Measurements from ENCODE around the gene IGF2BP2.
"Not testable (repeated sequence)": the region's sequence is repeated elsewhere in the genome, so short reads cannot be mapped to it uniquely, and the experiment has no call there.

The IGF2BP2 gene

GRCh38 chr3:185856652-185857051 is 31.8 kb upstream of the IGF2BP2 start:
- no peak overlapping the region for H3K4me3 ChIP-seq (ENCODE audit: low read length in 2 of 2)
- no peak overlapping the region for H3K27ac ChIP-seq (ENCODE audit: low read length)
- H3K4me1 ChIP-seq (ENCODE audit: control insufficient read depth, insufficient read depth, low read length), result no peaks in the 10 kb centered on the region
- H3K9ac ChIP-seq (ENCODE audit: low read length in 2 of 2), result no peak overlapping the region
- H3K36me3 ChIP-seq (ENCODE audit: control insufficient read depth in 2 of 2, insufficient read depth in 2 of 2, low read length in 2 of 2), result no peaks in the 10 kb centered on the region
- H3K9me3 ChIP-seq (ENCODE audit: control insufficient read depth in 2 of 2, low read length in 2 of 2), result peaks cover 0 to 5% of the 10 kb centered on the region in 2 donors
- no peaks in the 10 kb centered on the region for H3K27me3 ChIP-seq (ENCODE audit: control insufficient read depth in 1 of 2, insufficient read depth in 2 of 2, low read length in 2 of 2)

GRCh38 chr3:185853771-185854170 is 28.9 kb upstream of the IGF2BP2 start:
- H3K9ac ChIP-seq (ENCODE audit: low read length in 2 of 2); H3K36me3 ChIP-seq (ENCODE audit: control insufficient read depth in 2 of 2, insufficient read depth in 2 of 2, low read length in 2 of 2); H3K27me3 ChIP-seq (ENCODE audit: control insufficient read depth in 1 of 2, insufficient read depth in 2 of 2, low read length in 2 of 2); H3K27ac ChIP-seq (ENCODE audit: low read length); H3K4me1 ChIP-seq (ENCODE audit: control insufficient read depth, insufficient read depth, low read length); H3K4me3 ChIP-seq (ENCODE audit: low read length in 2 of 2); H3K9me3 ChIP-seq (ENCODE audit: control insufficient read depth in 2 of 2, low read length in 2 of 2): not testable (repeated sequence)

DNA sequence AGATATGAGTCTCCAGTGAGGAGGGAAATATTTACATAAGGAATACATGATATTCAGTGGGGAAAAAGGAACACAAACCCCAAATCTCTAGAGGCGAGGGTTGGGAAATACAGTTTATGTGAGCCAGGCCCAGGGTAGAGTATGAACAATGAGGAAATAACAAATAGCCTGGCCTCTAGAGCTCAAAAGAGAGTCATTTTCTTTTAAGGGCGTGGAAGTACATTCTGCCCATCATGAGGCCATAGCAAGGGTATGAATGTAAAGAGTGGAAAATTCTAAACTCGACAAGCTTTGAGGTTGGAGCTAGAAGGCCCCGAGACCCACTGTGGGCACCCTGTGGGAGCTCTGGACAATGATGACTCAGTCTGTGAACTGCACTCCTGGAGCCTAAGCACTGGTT is 27.8 kb upstream of the IGF2BP2 start:
- no peaks in the 10 kb centered on the region for H3K36me3 ChIP-seq (ENCODE audit: control insufficient read depth in 2 of 2, insufficient read depth in 2 of 2, low read length in 2 of 2)
- peaks cover 0 to 5% of the 10 kb centered on the region in 2 donors for H3K9me3 ChIP-seq (ENCODE audit: control insufficient read depth in 2 of 2, low read length in 2 of 2)
- H3K27ac ChIP-seq (ENCODE audit: low read length), result no peak overlapping the region
- no peak overlapping the region for H3K9ac ChIP-seq (ENCODE audit: low read length in 2 of 2)
- no peak overlapping the region for H3K4me3 ChIP-seq (ENCODE audit: low read length in 2 of 2)
- H3K4me1 ChIP-seq (ENCODE audit: control insufficient read depth, insufficient read depth, low read length), result no peaks in the 10 kb centered on the region
- H3K27me3 ChIP-seq (ENCODE audit: control insufficient read depth in 1 of 2, insufficient read depth in 2 of 2, low read length in 2 of 2), result no peaks in the 10 kb centered on the region

DNA sequence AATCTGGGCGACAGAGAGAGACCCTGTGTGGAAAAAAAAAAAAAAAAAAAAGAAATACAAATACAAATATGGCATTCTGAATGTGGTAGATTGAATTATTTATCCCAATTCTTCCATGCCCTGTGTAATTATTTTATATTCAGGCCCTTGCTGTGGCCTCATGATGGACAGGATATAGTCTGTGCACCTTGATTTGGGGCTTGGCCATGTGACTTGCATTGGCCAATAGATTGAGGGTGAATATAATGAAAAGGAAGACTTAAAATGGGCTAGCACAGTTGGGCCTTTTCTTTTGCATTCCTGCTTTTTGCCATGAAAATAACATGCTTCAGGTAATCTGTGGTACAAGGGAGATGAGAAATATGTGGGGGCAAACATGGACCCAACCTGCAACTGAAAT is 27.1 kb upstream of the IGF2BP2 start:
- H3K9me3 ChIP-seq (ENCODE audit: control insufficient read depth in 2 of 2, low read length in 2 of 2), result peaks cover 0 to 5% of the 10 kb centered on the region in 2 donors
- H3K9ac ChIP-seq (ENCODE audit: low read length in 2 of 2), result no peak overlapping the region
- H3K27ac ChIP-seq (ENCODE audit: low read length), result no peak overlapping the region
- no peak overlapping the region for H3K4me3 ChIP-seq (ENCODE audit: low read length in 2 of 2)
- H3K4me1 ChIP-seq (ENCODE audit: control insufficient read depth, insufficient read depth, low read length), result no peaks in the 10 kb centered on the region
- no peaks in the 10 kb centered on the region for H3K36me3 ChIP-seq (ENCODE audit: control insufficient read depth in 2 of 2, insufficient read depth in 2 of 2, low read length in 2 of 2)
- H3K27me3 ChIP-seq (ENCODE audit: control insufficient read depth in 1 of 2, insufficient read depth in 2 of 2, low read length in 2 of 2), result no peaks in the 10 kb centered on the region

DNA sequence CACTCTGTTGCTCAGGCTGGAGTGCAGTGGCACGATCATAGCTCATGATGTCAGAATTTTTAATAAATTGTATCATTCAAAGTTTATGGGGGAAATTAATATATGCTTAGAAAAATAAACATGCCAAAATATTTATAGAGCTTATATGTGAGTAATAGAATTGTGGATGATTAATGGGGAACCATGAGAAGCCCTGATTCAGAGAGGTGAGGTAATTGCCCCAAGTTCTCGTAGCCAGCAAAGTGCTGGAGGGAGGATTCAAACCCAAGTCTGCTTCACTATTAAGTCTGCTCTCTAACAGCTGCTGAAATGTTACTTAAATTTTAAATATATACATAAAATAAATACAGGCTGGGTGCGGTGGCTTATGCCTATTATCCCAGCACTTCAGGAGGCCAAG is 26.2 kb upstream of the IGF2BP2 start:
- H3K36me3 ChIP-seq (ENCODE audit: control insufficient read depth in 2 of 2, insufficient read depth in 2 of 2, low read length in 2 of 2), result no peaks in the 10 kb centered on the region
- H3K27ac ChIP-seq (ENCODE audit: low read length), result no peak overlapping the region
- no peak overlapping the region for H3K4me3 ChIP-seq (ENCODE audit: low read length in 2 of 2)
- no peak overlapping the region for H3K9ac ChIP-seq (ENCODE audit: low read length in 2 of 2)
- no peaks in the 10 kb centered on the region for H3K4me1 ChIP-seq (ENCODE audit: control insufficient read depth, insufficient read depth, low read length)
- peaks cover 0 to under 1% of the 10 kb centered on the region in 2 donors for H3K9me3 ChIP-seq (ENCODE audit: control insufficient read depth in 2 of 2, low read length in 2 of 2)
- H3K27me3 ChIP-seq (ENCODE audit: control insufficient read depth in 1 of 2, insufficient read depth in 2 of 2, low read length in 2 of 2), result no peaks in the 10 kb centered on the region

DNA sequence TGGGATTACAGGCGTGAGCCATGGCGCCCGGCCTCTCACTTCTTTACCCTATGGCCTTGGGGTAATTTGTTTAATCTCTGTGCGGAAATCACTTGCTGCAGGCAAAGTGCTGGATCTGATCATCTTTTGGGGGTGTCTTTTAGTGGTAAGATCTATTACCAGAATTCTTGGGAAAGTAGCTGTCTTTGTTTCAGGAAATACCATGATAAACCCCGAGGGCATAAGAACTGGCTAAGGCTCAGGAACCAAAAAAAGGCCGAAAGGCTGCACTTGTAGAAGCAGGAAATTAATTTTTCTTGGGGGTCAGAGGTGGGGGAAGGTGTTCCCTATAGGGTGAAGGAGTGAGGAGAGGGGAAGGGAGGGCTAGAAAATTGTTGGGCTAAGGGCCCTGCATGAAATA is 22.7 kb upstream of the IGF2BP2 start:
- no peaks in the 10 kb centered on the region for H3K4me1 ChIP-seq (ENCODE audit: control insufficient read depth, insufficient read depth, low read length)
- no peaks in the 10 kb centered on the region for H3K9me3 ChIP-seq (ENCODE audit: control insufficient read depth in 2 of 2, low read length in 2 of 2)
- H3K9ac ChIP-seq (ENCODE audit: low read length in 2 of 2), result no peak overlapping the region
- H3K27ac ChIP-seq (ENCODE audit: low read length), result no peak overlapping the region
- H3K4me3 ChIP-seq (ENCODE audit: low read length in 2 of 2), result no peak overlapping the region
- H3K36me3 ChIP-seq (ENCODE audit: control insufficient read depth in 2 of 2, insufficient read depth in 2 of 2, low read length in 2 of 2), result no peaks in the 10 kb centered on the region
- no peaks in the 10 kb centered on the region for H3K27me3 ChIP-seq (ENCODE audit: control insufficient read depth in 1 of 2, insufficient read depth in 2 of 2, low read length in 2 of 2)

- no peaks in the 10 kb centered on the region for H3K9me3 ChIP-seq (ENCODE audit: control insufficient read depth in 2 of 2, low read length in 2 of 2)
- no peaks in the 10 kb centered on the region for H3K36me3 ChIP-seq (ENCODE audit: control insufficient read depth in 2 of 2, insufficient read depth in 2 of 2, low read length in 2 of 2)
- no peak overlapping the region for H3K9ac ChIP-seq (ENCODE audit: low read length in 2 of 2)
- H3K4me3 ChIP-seq (ENCODE audit: low read length in 2 of 2), result no peak overlapping the region
- H3K27me3 ChIP-seq (ENCODE audit: control insufficient read depth in 1 of 2, insufficient read depth in 2 of 2, low read length in 2 of 2), result no peaks in the 10 kb centered on the region
- H3K27ac ChIP-seq (ENCODE audit: low read length), result no peak overlapping the region
- no peaks in the 10 kb centered on the region for H3K4me1 ChIP-seq (ENCODE audit: control insufficient read depth, insufficient read depth, low read length)
These were observed 21.2 kb upstream of the IGF2BP2 start for GRCh38 chr3:185846037-185846436.

- no peaks in the 10 kb centered on the region for H3K9me3 ChIP-seq (ENCODE audit: control insufficient read depth in 2 of 2, low read length in 2 of 2)
- H3K36me3 ChIP-seq (ENCODE audit: control insufficient read depth in 2 of 2, insufficient read depth in 2 of 2, low read length in 2 of 2), result no peaks in the 10 kb centered on the region
- no peak overlapping the region for H3K4me3 ChIP-seq (ENCODE audit: low read length in 2 of 2)
- peaks cover 0 to 2% of the 10 kb centered on the region in 2 donors for H3K27me3 ChIP-seq (ENCODE audit: control insufficient read depth in 1 of 2, insufficient read depth in 2 of 2, low read length in 2 of 2)
- no peak overlapping the region for H3K9ac ChIP-seq (ENCODE audit: low read length in 2 of 2)
- no peak overlapping the region for H3K27ac ChIP-seq (ENCODE audit: low read length)
- H3K4me1 ChIP-seq (ENCODE audit: control insufficient read depth, insufficient read depth, low read length), result no peaks in the 10 kb centered on the region
These were observed 19.2 kb upstream of the IGF2BP2 start for GRCh38 chr3:185844051-185844450.

DNA sequence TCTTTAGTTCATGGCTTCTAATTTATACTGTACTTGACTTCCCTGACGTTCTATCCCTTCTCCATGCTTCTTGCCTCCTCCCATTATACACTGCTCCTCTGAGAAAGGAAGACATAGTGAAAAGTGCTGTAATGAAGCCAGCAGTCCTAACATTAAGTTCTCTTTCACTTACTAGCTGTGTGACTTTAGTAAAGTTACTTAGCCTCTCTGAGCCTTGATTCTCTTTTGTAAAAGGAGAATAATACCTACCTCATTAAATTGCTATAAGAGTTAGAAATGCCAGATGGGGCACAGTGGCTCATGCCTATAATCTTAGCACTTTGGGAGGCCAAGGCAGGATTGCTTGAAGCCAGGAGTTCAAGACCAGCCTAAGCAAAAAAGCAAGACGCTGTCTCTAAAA is 18.8 kb upstream of the IGF2BP2 start:
- Histone ChIP-seq H3K9ac (ENCODE audit: low read length in 2 of 2) (no peak overlapping the region), H3K27me3 (ENCODE audit: control insufficient read depth in 1 of 2, insufficient read depth in 2 of 2, low read length in 2 of 2) (peaks cover 0 to 2% of the 10 kb centered on the region in 2 donors), H3K36me3 (ENCODE audit: control insufficient read depth in 2 of 2, insufficient read depth in 2 of 2, low read length in 2 of 2) (no peaks in the 10 kb centered on the region), H3K4me3 (ENCODE audit: low read length in 2 of 2) (no peak overlapping the region), H3K27ac (ENCODE audit: low read length) (no peak overlapping the region), H3K4me1 (ENCODE audit: control insufficient read depth, insufficient read depth, low read length) (no peaks in the 10 kb centered on the region), H3K9me3 (ENCODE audit: control insufficient read depth in 2 of 2, low read length in 2 of 2) (no peaks in the 10 kb centered on the region)

DNA sequence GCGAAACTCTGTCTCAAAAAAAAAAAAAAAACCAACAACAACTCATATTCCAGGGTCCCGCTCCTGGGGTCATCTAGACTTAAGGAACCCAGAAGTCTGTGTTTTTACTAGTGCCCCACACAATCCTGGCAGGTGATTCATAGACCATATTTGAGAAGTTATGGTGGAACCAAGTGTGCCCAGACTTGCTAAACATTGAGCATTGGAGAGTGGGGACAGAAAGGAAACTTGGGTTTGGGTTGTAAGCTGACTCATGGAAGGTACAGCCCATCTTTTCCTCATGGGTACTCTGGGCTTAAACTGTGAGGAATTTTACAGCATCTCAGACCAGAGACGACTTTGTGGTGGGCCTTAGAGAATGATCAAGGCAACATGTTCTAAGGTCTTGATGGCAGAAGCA is 18.3 kb upstream of the IGF2BP2 start:
- H3K27ac ChIP-seq (ENCODE audit: low read length), result no peak overlapping the region
- no peaks in the 10 kb centered on the region for H3K36me3 ChIP-seq (ENCODE audit: control insufficient read depth in 2 of 2, insufficient read depth in 2 of 2, low read length in 2 of 2)
- no peaks in the 10 kb centered on the region for H3K4me1 ChIP-seq (ENCODE audit: control insufficient read depth, insufficient read depth, low read length)
- no peak overlapping the region for H3K9ac ChIP-seq (ENCODE audit: low read length in 2 of 2)
- H3K4me3 ChIP-seq (ENCODE audit: low read length in 2 of 2), result no peak overlapping the region
- H3K9me3 ChIP-seq (ENCODE audit: control insufficient read depth in 2 of 2, low read length in 2 of 2), result no peaks in the 10 kb centered on the region
- peaks cover 0 to 2% of the 10 kb centered on the region in 2 donors for H3K27me3 ChIP-seq (ENCODE audit: control insufficient read depth in 1 of 2, insufficient read depth in 2 of 2, low read length in 2 of 2)

- Histone ChIP-seq H3K4me1 (ENCODE audit: control insufficient read depth, insufficient read depth, low read length) (no peaks in the 10 kb centered on the region), H3K4me3 (ENCODE audit: low read length in 2 of 2) (no peak overlapping the region), H3K27me3 (ENCODE audit: control insufficient read depth in 1 of 2, insufficient read depth in 2 of 2, low read length in 2 of 2) (peaks cover 0 to 2% of the 10 kb centered on the region in 2 donors), H3K36me3 (ENCODE audit: control insufficient read depth in 2 of 2, insufficient read depth in 2 of 2, low read length in 2 of 2) (no peaks in the 10 kb centered on the region), H3K9ac (ENCODE audit: low read length in 2 of 2) (no peak overlapping the region), H3K27ac (ENCODE audit: low read length) (no peak overlapping the region), H3K9me3 (ENCODE audit: control insufficient read depth in 2 of 2, low read length in 2 of 2) (no peaks in the 10 kb centered on the region)
These were observed 17.4 kb upstream of the IGF2BP2 start for GRCh38 chr3:185842241-185842640.
